H1 (cell line): ENCODE measurements around the gene MOB3B. TPM values are rescaled to one million over a fixed set of nuclear protein-coding genes. Genes with fewer than 3 reads are reported as not detected.
A peak's percentile ranks its signal among the peaks of the same experiment; 100 is the strongest.

Experiments used
- ASH2L ChIP-seq: fragments of 200-600, 300-600 bp; sonication (generic); IDR thresholded peaks from one replicate; pipeline ENCODE4 v1.7.1; 2017; ENCODE audit warnings: low read length
- BACH1 ChIP-seq: IDR thresholded peaks from 2 replicates; pipeline ENCODE4 v1.6.1; 2012; ENCODE audit warnings: low read length, improper control_type of control experiment
- BRCA1 ChIP-seq: IDR thresholded peaks from 2 replicates; pipeline ENCODE4 v1.6.1; 2012; ENCODE audit warnings: low read depth, low read length, improper control_type of control experiment
- CHD1 ChIP-seq: IDR thresholded peaks from 2 replicates; pipeline ENCODE4 v1.6.1; 2012; ENCODE audit warnings: low read depth, low read length, improper control_type of control experiment
- CHD2 ChIP-seq: IDR thresholded peaks from 2 replicates; pipeline ENCODE4 v1.6.1; 2012; ENCODE audit warnings: low read length, improper control_type of control experiment
- CREB1 ChIP-seq: IDR thresholded peaks from 2 replicates; pipeline ENCODE4 v1.6.1; 2012; ENCODE audit warnings: inconsistent platforms
- EZH2 ChIP-seq: fragments of 200-600 bp; sonication (generic); IDR thresholded peaks from 2 replicates; pipeline ENCODE4 v1.7.1; 2012; ENCODE audit warnings: low read depth, mild to moderate bottlenecking, moderate library complexity, low read length, inconsistent platforms; ENCODE audit not compliant: severe bottlenecking
- HDAC2 ChIP-seq, 2 experiments: fragments of 300-600 bp in 1 of 2; sonication (generic) in 1 of 2; IDR thresholded peaks; 2 replicates each; pipeline ENCODE4 v1.6.1; 2011 to 2012; ENCODE audit warnings: low read depth in 2 of 2, low read length in 2 of 2, mild to moderate bottlenecking in 2 of 2, moderate library complexity in 2 of 2, borderline replicate concordance in 1 of 2, inconsistent platforms in 1 of 2
- JUND ChIP-seq: IDR thresholded peaks from 2 replicates; pipeline ENCODE4 v1.6.1; 2011; ENCODE audit warnings: mild to moderate bottlenecking, improper control_type of control experiment, low read length
- MAX ChIP-seq: IDR thresholded peaks from 2 replicates; pipeline ENCODE4 v1.6.1; 2012; ENCODE audit warnings: inconsistent platforms
- PHF8 ChIP-seq: fragments of 200-600 bp; sonication (generic); conservative IDR thresholded peaks from 2 replicates; pipeline ENCODE4 v1.7.1; 2012; ENCODE audit warnings: low read depth, mild to moderate bottlenecking, inconsistent platforms, low read length, moderate library complexity
- POLR2A ChIP-seq, 2 experiments: IDR thresholded peaks; 1 replicate in 1 of 2; 2 replicates in 1 of 2; pipeline ENCODE4 v1.6.1; 2011; ENCODE audit warnings: low read depth in 2 of 2, low read length in 2 of 2, mild to moderate bottlenecking in 2 of 2; ENCODE audit errors: control extremely low read depth in 1 of 2
- POLR2AphosphoS5 ChIP-seq: IDR thresholded peaks from 2 replicates; pipeline ENCODE4 v1.6.1; 2011; ENCODE audit warnings: low read depth, low read length
- POU5F1 ChIP-seq: IDR thresholded peaks from 2 replicates; pipeline ENCODE4 v1.6.1; 2011; ENCODE audit warnings: low read depth, mild to moderate bottlenecking, low read length, moderate library complexity
- RBBP5 ChIP-seq: IDR thresholded peaks from 2 replicates; pipeline ENCODE4 v1.7.1; 2012; ENCODE audit warnings: low read depth, mild to moderate bottlenecking, inconsistent platforms, low read length, moderate library complexity, borderline replicate concordance
- RNF2 ChIP-seq: fragments of 200-900, 300-1000 bp; sonication (generic); IDR thresholded peaks from 2 replicates; pipeline ENCODE4 v1.7.1; 2016; ENCODE audit warnings: borderline replicate concordance, low read depth, mild to moderate bottlenecking, antibody characterized with exemption, low read length; ENCODE audit not compliant: poor library complexity, severe bottlenecking; ENCODE audit errors: missing control alignments
- SIX5 ChIP-seq: IDR thresholded peaks from 2 replicates; pipeline ENCODE4 v1.6.1; 2011; ENCODE audit warnings: mild to moderate bottlenecking, low read depth, low read length
- SP1 ChIP-seq: IDR thresholded peaks from 2 replicates; pipeline ENCODE4 v1.6.1; 2011; ENCODE audit warnings: low read depth, low read length
- SUZ12 ChIP-seq: fragments of 200-600 bp; sonication (generic); IDR thresholded peaks from 2 replicates; pipeline ENCODE4 v1.6.1; 2012; ENCODE audit warnings: mild to moderate bottlenecking, inconsistent platforms, low read length, moderate library complexity, mixed read lengths
- TAF1 ChIP-seq: IDR thresholded peaks from 2 replicates; pipeline ENCODE4 v1.6.1; 2011; ENCODE audit warnings: mild to moderate bottlenecking, low read depth, low read length
- TCF12 ChIP-seq: IDR thresholded peaks from 2 replicates; pipeline ENCODE4 v1.6.1; 2011; ENCODE audit warnings: low read depth, mild to moderate bottlenecking, low read length
- TEAD4 ChIP-seq: IDR thresholded peaks from 2 replicates; pipeline ENCODE4 v1.6.1; 2012; ENCODE audit warnings: low read depth, low read length, inconsistent platforms, mixed read lengths
- ZNF274 ChIP-seq: IDR thresholded peaks from 2 replicates; pipeline ENCODE4 v1.7.0; 2012; ENCODE audit warnings: low read length, borderline replicate concordance; ENCODE audit errors: extremely low read depth
- polyA plus RNA-seq, 7 experiments: library from polyadenylated mRNA; depleted of rRNA in 3 of 7; stranded (reverse) in 5 of 7; unstranded in 2 of 7; fragments of >200 nt in 5 of 7; fragments of 200-250 nt in 2 of 7; gene quantifications; 1 replicate in 5 of 7; 2 replicates in 1 of 7; 4 replicates in 1 of 7; pipeline versions ENCODE4 v1.2.1 to v1.2.3, GENCODE V29; 2011 to 2013; ENCODE audit warnings: missing spikeins in 2 of 7, mixed read lengths in 2 of 7
- total RNA-seq: library from RNA; stranded (reverse); fragmentation: NEBNext Ultra II Directional; extraction: Animal tissue kit (Norgen Biotek cat#: 25700); gene quantifications from 2 replicates; pipeline ENCODE4 v1.2.1, GENCODE V29; 2021
- TF ChIP-seq, protein P1 (sequence below): IDR thresholded peaks from 2 replicates; pipeline ENCODE4 v1.6.1; 2012; ENCODE audit warnings: inconsistent platforms

MOB3B gene
- total and polyA plus RNA-seq, 2 of the 8 experiments (the other 6 are each of a cell fraction or from before 2014, with no cell fraction given) = 12.7 to 16.1 TPM

DNA sequence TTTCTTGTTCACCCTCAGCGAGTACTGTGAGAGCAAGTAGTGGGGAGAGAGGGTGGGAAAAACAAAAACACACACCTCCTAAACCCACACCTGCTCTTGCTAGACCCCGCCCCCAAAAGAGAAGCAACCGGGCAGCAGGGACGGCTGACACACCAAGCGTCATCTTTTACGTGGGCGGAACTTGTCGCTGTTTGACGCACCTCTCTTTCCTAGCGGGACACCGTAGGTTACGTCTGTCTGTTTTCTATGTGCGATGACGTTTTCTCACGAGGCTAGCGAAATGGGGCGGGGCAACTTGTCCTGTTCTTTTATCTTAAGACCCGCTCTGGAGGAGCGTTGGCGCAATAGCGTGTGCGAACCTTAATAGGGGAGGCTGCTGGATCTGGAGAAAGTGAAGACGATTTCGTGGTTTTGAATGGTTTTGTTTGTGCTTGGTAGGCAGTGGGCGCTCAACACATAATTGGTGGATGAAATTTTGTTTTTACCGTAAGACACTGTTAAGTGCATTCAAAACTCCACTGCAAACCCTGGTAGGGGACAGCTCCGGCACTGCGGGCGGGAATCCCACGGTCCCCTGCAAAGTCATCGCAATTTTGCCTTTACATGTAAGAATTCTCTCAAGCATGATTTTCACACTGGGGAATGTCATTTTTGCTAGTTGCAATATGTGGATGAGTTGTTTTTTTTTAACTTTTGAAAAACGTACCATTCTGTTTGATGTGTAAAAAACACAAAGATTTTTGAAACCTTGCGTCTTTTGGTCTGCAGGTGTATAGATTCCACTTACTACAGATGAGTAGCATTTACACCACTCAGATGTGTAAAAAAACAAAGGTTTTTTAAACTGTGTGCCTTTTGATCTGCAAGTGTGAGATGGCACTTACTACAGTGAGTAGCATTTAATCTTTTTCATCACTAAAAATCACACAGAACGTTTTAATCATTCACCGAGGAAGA is 44.3 kb upstream of the MOB3B start (continued):
- TF ChIP-seq, protein P1, sequence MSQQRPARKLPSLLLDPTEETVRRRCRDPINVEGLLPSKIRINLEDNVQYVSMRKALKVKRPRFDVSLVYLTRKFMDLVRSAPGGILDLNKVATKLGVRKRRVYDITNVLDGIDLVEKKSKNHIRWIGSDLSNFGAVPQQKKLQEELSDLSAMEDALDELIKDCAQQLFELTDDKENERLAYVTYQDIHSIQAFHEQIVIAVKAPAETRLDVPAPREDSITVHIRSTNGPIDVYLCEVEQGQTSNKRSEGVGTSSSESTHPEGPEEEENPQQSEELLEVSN = peak; percentile 29; the same call in 1 of the 2 replicates
- TF ChIP-seq ZNF274 (no peak), CHD1 (no peak), ASH2L (peak; percentile 77), HDAC2 (IDR thresholded peaks at IDR 0.05; ENCODE audit: borderline replicate concordance in 1 of 2, low read depth in 2 of 2, low read length in 2 of 2) (peak in 1 of 2 experiments; percentile 19; a peak in 1 of 4 replicates), JUND (peak; percentile 63; the same call in 1 of the 2 replicates), BRCA1 (peak; percentile 39; the same call in 1 of the 2 replicates), POLR2A (IDR thresholded peaks at IDR 0.05; ENCODE audit: control extremely low read depth in 1 of 2, low read depth in 2 of 2, low read length in 2 of 2) (peak; percentile 71 to 91), SUZ12 (no peak), BACH1 (no peak), POU5F1 (no peak), TCF12 (no peak), SIX5 (no peak), CHD2 (peak; percentile 73), RNF2 (no peak), TEAD4 (no peak), RBBP5 (no peak), MAX (peak; percentile 85), PHF8 (peak; percentile 79), SP1 (peak; percentile 78; the same call in 1 of the 2 replicates), POLR2AphosphoS5 (peak; percentile 93), EZH2 (no peak), TAF1 (peak; percentile 92), CREB1 (peak; percentile 99)
